ENCODE results near the gene ARID4B.

GRCh38 chr1:235128456-235129328 lies 199.3 kb downstream of the ARID4B start, which contains the start of gene TOMM20:
- peak; percentile 86 for TF ChIP-seq CTCF (tag by site-specific recombination; IDR thresholded peaks at IDR 0.05)
- no peak for TF ChIP-seq ZFP3 (tag by site-specific recombination; IDR thresholded peaks at IDR 0.05; ENCODE audit: low read depth)
- TF ChIP-seq ZBTB1 (tag by site-specific recombination; IDR thresholded peaks at IDR 0.05), result no peak
- peak; percentile 100 for TF ChIP-seq ZNF10 (tag by site-specific recombination; IDR thresholded peaks at IDR 0.05)
- TF ChIP-seq ZNF791 (tag by site-specific recombination; IDR thresholded peaks at IDR 0.05), result no peak
- TF ChIP-seq ZNF169 (tag by site-specific recombination; IDR thresholded peaks at IDR 0.05), result no peak
- TF ChIP-seq MZF1 (tag by site-specific recombination; IDR thresholded peaks at IDR 0.05; ENCODE audit: borderline replicate concordance), result no peak
- TF ChIP-seq REST (tag by site-specific recombination; IDR thresholded peaks at IDR 0.05), result peak; percentile 41; the same call in 1 of the 2 replicates
- TF ChIP-seq TRIM28 (IDR thresholded peaks at IDR 0.05; ENCODE audit: borderline replicate concordance, low read length), result peak; percentile 65; the same call in 1 of the 2 replicates
- TF ChIP-seq GLIS1 (tag by site-specific recombination; IDR thresholded peaks at IDR 0.05), result peak; percentile 16
- TF ChIP-seq ZNF776 (tag by site-specific recombination; IDR thresholded peaks at IDR 0.05; ENCODE audit: borderline replicate concordance), result no peak
- TF ChIP-seq GLI4 (tag by site-specific recombination; IDR thresholded peaks at IDR 0.05), result 0 out of 2 replicates have a peak, but pooled peaks have one; percentile 29
- no peak for TF ChIP-seq ZNF138 (tag by site-specific recombination; IDR thresholded peaks at IDR 0.05; ENCODE audit: borderline replicate concordance)
